Right atrium auricular region (tissue), 2 donors: ENCODE data around the gene HPCAL4. TPM values are rescaled to one million over a fixed set of nuclear protein-coding genes. Genes with fewer than 3 reads are reported as not detected.

Source experiments
- DNase-seq: peaks from one replicate; pipeline ENCODE4 v3.0.0-alpha.2; 2019; ENCODE audit warnings: low spot score
- H3K27ac ChIP-seq, 2 donors: fragments of 200-600 bp; sonication (generic); 1 replicate in 1 of 2; 2 replicates in 1 of 2; pipeline ENCODE4 v1.5.1; 2016 to 2019
- H3K27me3 ChIP-seq, 2 donors: fragments of 200-600 bp; sonication (generic); one replicate each; pipeline versions ENCODE4 v1.5.1 to v1.6.0; 2017 to 2019
- H3K36me3 ChIP-seq: fragments of 200-600 bp; sonication (generic); one replicate; pipeline ENCODE4 v1.5.1; 2016
- H3K4me1 ChIP-seq, 2 donors: fragments of 200-600 bp; sonication (generic); one replicate each; pipeline versions ENCODE4 v1.5.1 to v1.6.0; 2017 to 2019
- H3K4me3 ChIP-seq, 2 donors: fragments of 200-600 bp; sonication (generic); 1 replicate in 1 of 2; 2 replicates in 1 of 2; pipeline ENCODE4 v1.5.1; 2017 to 2019; ENCODE audit warnings: mild to moderate bottlenecking in 1 of 2, moderate library complexity in 1 of 2
- H3K9me3 ChIP-seq, 2 donors: fragments of 200-600 bp; sonication (generic); one replicate each; pipeline ENCODE4 v1.5.1; 2019
- CTCF ChIP-seq, 2 donors: fragments of 200-600 bp; sonication (generic); IDR thresholded peaks; one replicate each; pipeline ENCODE4 v1.5.1; 2019; ENCODE audit warnings: antibody characterized with exemption in 2 of 2
- total RNA-seq, 2 donors: library from RNA; depleted of rRNA; stranded (reverse); fragments of >200 nt; gene quantifications; one replicate each; pipeline ENCODE4 v1.1.0, GENCODE V29; 2016

The HPCAL4 gene
- total RNA-seq, 2 donors from 2014 or later, result 1.3 to 2.8 TPM

GRCh38 chr1:39688706-39689105 is 2.5 kb downstream of the HPCAL4 start:
- no peaks in the 10 kb centered on the region for H3K36me3 ChIP-seq
- DNase-seq, result no peak
- no peaks in the 10 kb centered on the region for H3K9me3 ChIP-seq
- TF ChIP-seq CTCF (IDR thresholded peaks at IDR 0.05), result no peak
- H3K27ac ChIP-seq, result no peak overlapping the region
- no peak overlapping the region for H3K4me3 ChIP-seq
- peaks cover 0 to 11% of the 10 kb centered on the region in 2 donors for H3K27me3 ChIP-seq
- peaks cover 0 to 23% of the 10 kb centered on the region in 2 donors for H3K4me1 ChIP-seq

GRCh38 chr1:39687243-39687642 is 4.0 kb downstream of the HPCAL4 start:
- DNase-seq, result no peak
- no peak for TF ChIP-seq CTCF (IDR thresholded peaks at IDR 0.05)

GRCh38 chr1:39685071-39685470 is 6.2 kb downstream of the HPCAL4 start:
- Histone ChIP-seq H3K4me1 (peaks cover 0 to 9% of the 10 kb centered on the region in 2 donors), H3K36me3 (no peaks in the 10 kb centered on the region), H3K9me3 (no peaks in the 10 kb centered on the region), H3K27ac (no peak overlapping the region), H3K4me3 (no peak overlapping the region), H3K27me3 (no peaks in the 10 kb centered on the region)
- TF ChIP-seq CTCF (IDR thresholded peaks at IDR 0.05), result no peak
- no peak for DNase-seq

More at GRCh38 chr1:39687243-39687642, 4.0 kb downstream of the HPCAL4 start:
- Histone ChIP-seq H3K9me3 (no peaks in the 10 kb centered on the region), H3K27me3 (peaks cover 0 to 7% of the 10 kb centered on the region in 2 donors), H3K4me1 (peaks cover 0 to 26% of the 10 kb centered on the region in 2 donors), H3K4me3 (no peak overlapping the region), H3K27ac (no peak overlapping the region), H3K36me3 (no peaks in the 10 kb centered on the region)

GRCh38 chr1:39684313-39684664 is 6.9 kb downstream of the HPCAL4 start:
- Histone ChIP-seq H3K27me3 (no peaks in the 10 kb centered on the region), H3K4me1 (peaks cover 0 to 9% of the 10 kb centered on the region in 2 donors), H3K9me3 (no peaks in the 10 kb centered on the region), H3K36me3 (no peaks in the 10 kb centered on the region), H3K27ac (no peak overlapping the region), H3K4me3 (no peak overlapping the region)
- TF ChIP-seq CTCF (IDR thresholded peaks at IDR 0.05), result no peak
- DNase-seq, result no peak

GRCh38 chr1:39683591-39684312 is 7.5 kb downstream of the HPCAL4 start:
- no peaks in the 10 kb centered on the region for H3K36me3 ChIP-seq
- H3K4me3 ChIP-seq, result peak overlapping the region in 1 of 2 donors; percentile 24
- H3K27me3 ChIP-seq, result no peaks in the 10 kb centered on the region
- no peak overlapping the region for H3K27ac ChIP-seq
- no peaks in the 10 kb centered on the region for H3K9me3 ChIP-seq
- no peak for TF ChIP-seq CTCF (IDR thresholded peaks at IDR 0.05)
- peaks cover 0 to 9% of the 10 kb centered on the region in 2 donors for H3K4me1 ChIP-seq
- DNase-seq, result no peak

- TF ChIP-seq CTCF (IDR thresholded peaks at IDR 0.05), result no peak
- no peaks in the 10 kb centered on the region for H3K27me3 ChIP-seq
- DNase-seq, result no peak
- no peak overlapping the region for H3K27ac ChIP-seq
- no peaks in the 10 kb centered on the region for H3K36me3 ChIP-seq
- no peak overlapping the region for H3K4me3 ChIP-seq
- H3K9me3 ChIP-seq, result no peaks in the 10 kb centered on the region
- peaks cover 0 to 9% of the 10 kb centered on the region in 2 donors for H3K4me1 ChIP-seq
Measured at GRCh38 chr1:39681999-39682398, 9.2 kb downstream of the HPCAL4 start.
